IPS DF 4.7 (cell line): Measurements from ENCODE around the gene WDR54.
"Not testable (repeated sequence)": the region's sequence is repeated elsewhere in the genome, so short reads cannot be mapped to it uniquely, and the experiment has no call there.

Source experiments
- DNase-seq: peaks from one replicate; pipeline ENCODE4 v3.0.0-alpha.2; 2013; ENCODE audit warnings: low spot score; ENCODE audit errors: extremely low read depth

Gene WDR54

DNA sequence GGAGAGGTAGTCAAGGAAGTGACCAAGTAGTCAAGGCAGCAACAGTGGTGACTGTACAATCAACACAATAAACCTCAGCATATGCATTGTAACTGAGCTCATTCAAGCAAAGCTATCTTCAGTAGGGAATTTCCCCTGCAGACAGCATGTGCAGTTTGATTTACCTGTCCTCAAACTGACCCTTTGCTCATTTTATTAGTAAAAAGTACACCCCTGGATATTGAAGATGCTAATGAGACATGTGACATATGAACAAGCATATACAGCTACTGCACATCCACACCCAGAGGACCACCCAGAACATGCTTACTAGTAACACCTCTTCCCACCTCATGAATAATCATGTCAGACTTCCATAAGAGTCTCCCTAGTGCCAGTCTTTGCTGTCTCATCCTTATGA, 15.5 kb upstream of the WDR54 start:
- no peak for DNase-seq

DNA sequence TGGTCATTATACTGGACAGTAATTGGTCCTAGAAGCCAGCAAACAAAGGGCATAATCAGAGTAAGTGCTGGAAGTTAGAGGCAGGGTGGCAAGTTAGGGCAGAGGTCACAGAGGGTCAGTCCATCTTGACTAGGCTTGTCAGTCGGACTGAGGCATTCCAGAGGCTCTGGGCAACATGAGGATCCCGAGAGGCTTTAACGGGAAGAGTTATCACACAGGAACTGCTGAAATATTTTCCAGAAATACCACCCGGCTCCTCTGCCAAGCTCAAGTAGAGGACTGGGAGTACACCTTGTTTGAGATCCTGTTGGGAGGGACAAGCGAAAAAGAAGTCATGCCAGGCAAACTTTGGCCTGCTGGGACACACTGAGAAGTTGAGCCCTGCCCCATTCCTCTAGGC, 13.8 kb upstream of the WDR54 start:
- DNase-seq, result no peak

DNA sequence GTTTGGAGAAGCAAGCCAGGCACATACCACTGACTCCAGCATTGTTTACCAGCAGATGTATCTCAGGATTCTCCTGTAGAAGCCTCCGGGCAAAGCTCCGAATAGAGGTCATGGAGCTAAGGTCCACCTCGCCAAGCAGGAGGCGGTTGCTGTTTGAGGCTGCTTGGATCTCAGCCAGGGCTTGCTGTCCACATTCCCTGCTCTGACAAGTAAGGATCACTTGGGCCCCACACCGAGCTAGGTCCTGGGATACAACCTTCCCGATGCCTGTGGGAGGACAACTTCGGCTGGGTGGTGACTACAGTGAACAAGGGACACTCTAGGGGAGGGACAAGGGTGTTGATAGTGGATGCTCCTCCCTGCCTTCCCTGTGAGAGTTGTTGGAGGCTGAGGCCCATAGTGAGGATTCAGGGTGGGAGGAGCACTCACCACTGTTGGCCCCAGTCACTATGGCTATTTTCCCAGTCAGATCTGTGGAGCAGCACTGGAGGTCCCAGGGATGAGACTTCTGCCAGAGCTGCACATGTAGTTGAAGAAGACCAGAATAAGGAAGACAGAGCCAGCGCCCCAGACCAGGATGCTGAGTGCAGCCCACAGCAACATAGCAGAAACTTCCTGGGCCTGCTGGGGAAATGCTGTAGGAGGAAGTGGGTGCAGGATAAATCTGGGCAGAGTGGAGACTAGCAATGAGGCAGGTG, 8.4 kb upstream of the WDR54 start:
- DNase-seq, result no peak

DNA sequence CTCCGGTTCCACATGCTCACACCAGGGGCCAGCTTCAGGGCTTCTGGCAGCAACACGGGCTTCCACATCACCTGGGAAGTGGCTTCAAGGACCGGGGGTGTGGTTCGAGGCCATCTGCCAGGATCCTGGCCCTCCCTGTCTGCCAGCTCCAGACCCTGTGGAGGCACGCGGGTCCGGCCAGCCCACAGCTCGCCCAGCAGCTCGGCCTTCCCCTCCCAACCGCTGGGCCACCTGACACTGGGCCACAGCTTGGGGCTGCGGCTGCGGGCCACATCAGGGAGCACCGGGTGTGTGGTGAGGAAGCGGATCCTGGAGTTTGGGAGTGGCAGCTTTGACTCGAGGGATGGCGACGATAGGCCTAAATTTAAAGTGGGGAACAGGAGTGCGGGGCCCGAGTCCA, 7.1 kb upstream of the WDR54 start:
- DNase-seq, result no peak

DNA sequence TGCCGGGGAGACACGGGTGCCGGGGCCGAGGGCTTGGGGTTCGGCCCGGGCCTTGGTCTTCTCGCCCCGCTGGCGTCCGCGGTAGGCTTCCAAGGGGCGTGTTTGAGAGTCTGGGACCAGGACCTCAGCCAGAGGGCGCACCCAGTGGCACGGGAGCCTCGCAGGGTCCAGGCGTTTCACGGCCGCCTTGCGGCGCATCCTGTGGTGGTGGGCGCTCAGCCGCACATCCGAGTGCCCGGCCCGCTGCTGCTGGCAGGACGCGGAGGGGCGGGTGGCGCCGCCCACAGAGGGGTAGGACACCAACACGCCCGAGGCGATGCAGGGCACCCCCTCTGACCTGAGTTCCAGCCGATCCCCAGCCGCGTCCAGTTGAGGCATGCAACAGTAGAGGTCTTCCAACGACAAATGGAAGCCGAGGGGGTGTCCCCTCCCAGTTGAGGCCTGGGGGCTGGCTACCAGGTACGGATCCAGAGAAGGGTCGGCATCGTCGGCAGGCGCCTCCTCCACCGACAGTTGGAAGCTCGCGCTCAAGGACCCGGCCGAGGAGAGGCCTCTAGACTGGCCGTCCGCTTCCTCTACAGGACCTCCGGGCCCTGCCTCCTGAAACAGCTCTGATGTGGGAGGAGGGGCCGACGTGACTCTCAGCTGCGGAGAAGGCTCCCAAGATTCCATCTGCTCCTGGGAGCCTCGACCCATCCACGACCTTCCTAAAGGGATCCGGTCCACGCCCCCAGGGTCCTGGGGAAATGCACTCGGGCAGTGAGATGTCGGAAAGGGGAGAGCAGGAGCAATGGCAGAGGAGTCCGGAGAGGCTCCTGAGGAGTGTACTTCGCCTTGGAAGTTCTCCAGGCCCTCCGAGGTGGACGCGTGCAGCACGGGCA, 6.4 kb upstream of the WDR54 start:
- no peak for DNase-seq

DNA sequence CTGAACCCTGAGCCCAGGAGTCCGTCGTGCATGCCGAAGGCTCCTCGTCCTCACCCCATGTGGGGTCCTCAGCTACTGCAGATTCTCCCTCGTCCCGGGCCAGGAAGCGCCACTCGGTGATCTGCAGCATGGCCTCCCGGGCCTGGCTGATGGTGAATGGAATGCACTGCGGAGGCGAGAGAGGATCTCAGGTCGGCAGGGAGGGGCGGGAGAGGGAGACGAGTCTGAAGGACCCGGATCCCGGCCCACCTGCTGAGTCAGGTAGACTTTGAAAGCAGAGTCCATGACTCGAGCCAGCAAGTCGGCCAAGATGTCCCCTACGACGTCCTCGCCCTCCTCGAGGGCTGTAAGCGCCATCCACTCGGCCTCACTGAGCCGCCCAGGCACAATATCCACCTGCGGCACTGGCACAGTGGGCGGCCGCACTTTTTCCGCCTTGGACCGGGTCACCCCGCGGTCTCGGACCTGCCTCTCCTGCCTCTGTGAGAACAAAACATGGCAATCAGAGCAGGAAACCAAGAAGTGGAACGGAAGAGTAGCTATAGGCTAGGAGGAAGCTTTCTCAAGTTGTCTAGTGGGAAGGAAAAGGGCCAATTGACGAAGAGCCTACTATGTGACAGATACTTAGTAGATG, 5.7 kb upstream of the WDR54 start:
- no peak for DNase-seq

DNA sequence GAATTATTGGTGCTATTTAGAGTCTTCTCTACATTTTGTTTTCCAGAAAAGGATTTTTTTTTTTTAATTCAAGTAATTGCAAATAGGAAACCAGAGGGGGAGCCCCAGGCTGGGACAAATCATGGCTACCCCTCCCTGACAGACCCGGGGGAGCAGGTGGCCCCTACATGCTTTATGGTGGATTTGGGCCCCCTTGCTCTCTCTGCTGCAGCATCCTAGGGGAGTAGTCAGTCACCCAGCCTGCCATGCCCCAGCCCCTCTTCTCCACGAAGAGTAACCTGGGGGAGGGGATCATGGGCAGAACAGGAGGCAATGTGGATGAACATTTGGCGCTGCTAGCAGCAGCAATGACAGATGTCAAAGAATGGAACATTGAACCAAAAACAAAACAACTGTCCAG, 4.8 kb upstream of the WDR54 start:
- DNase-seq, result no peak

DNA sequence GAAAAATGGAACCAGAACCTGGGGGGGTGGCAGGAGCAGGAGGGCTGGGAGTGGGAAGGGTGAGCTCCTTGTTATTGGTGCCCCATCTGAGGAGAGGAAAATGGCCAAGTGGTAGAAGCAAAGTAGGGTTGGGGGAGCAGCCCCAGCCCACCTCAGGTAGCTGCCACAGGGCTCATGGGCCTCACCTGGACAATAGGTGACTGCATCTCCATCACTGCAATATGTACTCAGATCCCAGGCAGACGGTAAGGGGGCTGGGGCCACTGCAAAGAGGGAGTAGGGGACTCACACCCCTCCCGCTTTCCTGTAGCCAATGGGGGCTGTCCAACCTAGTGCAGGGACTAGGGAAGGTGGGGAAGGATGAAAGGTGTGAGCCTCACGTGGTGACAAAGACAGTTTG, 4.3 kb upstream of the WDR54 start:
- no peak for DNase-seq

DNA sequence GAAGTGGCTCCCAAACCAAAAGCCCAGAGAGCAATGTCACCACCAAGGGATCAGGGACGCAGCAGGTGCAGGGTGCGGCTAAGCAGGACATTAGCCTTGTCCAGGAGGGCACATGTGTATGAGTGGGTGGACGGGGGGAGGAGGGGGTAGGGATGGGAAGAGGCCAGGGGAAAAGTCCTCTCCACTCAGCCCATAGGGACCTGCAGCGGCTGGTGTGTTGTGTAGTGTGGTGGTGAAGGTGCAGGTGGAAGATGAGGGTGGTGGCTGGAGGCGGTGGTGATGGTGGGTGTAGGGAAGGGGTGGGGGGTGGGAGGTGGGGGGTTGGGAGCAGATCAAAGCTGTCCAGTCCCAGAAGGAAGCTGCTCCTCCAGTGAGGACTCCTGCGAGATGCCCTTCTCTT, 3.8 kb upstream of the WDR54 start:
- DNase-seq, result no peak

DNA sequence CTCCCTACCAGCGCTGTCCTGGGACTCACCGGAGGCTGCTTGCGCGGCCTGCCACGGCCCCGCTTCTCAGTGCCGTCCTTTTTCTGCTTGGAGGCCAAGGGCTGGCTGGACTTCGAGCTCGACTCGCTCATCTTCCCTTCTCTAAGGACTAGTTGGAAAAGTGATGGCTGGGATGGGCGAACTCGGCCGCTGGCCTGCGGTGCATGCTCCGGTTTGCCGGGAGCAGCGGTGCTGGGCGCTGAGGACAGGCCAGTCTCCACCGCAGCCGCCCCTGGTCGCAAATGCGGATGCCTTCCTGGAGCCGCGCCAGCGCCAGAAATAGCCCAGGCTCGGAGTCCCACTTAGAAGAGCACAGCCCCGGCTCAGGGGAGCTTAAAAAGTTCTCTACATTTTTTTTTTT, 3.2 kb upstream of the WDR54 start:
- no peak for DNase-seq

DNA sequence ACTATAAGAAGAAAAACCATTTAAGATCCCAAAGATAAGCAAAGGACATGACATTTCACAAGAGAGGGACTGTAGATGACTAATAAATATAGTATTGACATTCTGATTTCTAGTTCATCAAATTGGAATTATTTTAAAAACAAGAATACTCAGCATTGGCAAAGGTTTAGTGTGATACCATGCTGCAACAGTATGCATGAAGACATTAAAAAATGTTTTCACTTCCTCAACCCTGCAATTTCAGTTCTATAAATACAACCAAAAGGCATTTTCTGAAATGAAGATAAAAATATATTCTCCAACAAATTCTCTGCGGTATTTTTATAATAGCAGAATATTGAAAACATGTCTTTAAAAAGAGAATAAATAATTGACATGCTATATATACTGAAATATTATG, 2.2 kb upstream of the WDR54 start:
- DNase-seq, result no peak

DNA sequence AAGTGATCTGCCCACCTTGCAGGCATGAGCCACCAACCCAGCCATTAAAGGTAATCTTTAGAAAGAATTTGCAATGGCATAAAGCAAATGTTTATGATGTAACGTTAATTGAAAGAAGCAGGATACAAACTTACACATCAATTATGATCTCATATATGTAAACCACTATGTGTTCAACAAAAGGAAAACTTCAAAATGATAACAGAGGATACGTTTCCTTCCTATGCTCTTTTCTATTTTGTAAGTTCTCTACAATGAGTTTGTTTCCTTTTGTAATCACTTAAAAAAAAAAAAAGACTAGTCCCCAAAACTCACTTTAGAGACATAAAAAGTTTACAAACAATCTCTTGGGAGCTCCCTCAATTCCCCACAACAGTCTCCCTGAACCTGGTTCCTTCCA, 1.5 kb upstream of the WDR54 start:
- no peak for DNase-seq

DNA sequence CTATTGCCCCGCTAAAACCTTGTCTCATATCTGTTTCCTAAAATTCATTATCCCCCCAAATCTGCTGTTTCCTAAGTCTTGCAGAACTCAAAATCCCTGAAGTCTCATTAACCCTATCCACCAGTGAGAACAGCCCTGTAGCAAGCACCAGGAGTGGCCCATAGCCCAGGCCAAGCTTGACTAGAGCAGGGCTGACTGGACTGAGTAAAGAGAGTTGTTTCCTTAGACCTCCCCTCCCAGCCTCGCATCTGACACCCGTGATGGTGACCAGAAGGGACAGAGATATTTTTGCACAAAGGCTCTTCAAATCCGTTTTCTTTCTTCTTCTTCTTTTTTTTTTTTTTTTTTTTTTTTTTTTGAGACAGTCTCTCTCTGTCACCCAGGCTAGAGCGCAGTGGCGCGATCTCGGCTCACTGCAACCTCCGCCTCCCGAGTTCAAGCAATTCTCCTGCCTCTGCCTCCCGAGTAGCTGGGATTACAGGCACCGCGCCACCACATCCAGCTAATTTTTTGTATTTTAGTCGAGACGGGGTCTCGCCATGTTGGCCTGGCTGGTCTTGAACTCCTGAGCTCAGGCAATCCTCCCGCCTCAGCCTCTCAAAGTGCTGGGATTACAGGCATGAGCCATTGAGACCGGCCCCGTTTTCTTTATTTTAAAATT, 957 bp upstream of the WDR54 start:
- DNase-seq, result not testable (repeated sequence)

DNA sequence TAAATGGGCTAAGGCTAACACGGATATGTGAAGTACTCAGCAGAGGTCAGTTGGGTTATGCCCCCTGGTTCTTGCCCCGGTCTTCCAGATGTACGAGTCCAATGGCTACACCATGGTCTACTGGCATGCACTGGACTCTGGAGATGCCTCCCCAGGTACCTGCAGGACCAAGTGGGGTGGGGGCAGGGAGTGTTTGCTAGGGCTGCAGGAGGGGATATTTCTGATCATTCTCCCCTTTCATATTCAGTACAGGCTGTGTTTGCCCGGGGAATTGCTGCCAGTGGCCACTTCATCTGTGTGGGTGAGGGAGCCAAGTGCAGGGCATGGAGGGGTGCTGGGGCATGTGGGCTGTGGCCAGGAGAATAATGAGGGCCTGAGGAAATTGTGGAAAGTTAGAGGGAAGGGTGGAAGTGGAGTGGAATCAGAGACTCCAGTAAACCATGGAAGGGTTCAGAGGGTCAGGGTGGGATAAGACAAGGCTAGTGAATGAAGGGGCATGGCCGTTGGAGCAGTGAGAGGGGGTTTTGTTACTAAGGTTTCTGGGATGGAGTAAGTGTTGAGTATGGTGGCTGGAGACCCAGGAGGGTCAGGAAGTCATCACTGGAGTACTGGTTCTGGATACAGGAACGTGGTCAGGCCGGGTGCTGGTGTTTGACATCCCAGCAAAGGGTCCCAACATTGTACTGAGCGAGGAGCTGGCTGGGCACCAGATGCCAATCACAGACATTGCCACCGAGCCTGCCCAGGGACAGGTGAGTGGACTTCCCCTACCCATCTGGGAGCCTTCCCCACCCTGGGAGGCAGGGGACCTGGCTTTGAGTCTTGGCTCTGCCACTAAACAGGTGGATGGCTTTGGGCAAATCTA, 1.9 kb downstream of the WDR54 start:
- DNase-seq, result no peak

DNA sequence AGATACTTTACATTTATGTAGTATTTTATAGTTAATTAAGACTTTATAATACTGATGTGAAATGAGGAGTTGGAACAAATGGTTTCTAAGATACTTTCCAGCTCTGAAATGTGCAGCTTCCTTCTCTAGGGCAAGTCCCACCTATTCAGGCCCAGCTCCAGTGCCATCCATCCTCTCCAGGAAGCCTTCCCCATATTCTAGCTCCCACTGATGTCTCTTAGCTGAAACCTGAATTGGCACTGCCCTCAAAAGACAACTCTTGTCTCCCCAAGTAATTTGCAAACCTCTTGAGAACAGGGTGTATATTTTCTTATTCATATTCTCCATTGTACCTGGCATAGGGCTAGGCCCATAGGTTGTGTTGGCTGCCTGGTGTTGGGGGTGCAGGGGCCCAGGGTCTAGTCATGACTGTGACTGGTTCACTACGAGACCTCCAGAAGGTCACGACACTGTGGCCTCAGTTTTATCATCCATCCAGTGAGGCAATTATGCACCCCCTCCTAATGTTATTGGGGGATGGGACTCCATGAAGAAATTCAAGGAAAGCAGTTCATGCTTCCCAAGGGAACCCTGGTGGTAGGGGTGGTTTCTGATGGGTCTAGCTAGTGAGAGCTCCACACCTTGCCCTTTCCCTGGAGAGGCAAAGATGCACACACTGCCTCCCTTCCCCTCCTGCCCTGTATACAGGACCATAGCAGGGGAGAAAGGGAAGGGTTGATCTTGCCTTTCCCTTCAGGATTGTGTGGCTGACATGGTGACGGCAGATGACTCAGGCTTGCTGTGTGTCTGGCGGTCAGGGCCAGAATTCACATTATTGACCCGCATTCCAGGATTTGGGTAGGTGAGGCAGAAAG, 2.8 kb downstream of the WDR54 start:
- DNase-seq, result no peak

DNA sequence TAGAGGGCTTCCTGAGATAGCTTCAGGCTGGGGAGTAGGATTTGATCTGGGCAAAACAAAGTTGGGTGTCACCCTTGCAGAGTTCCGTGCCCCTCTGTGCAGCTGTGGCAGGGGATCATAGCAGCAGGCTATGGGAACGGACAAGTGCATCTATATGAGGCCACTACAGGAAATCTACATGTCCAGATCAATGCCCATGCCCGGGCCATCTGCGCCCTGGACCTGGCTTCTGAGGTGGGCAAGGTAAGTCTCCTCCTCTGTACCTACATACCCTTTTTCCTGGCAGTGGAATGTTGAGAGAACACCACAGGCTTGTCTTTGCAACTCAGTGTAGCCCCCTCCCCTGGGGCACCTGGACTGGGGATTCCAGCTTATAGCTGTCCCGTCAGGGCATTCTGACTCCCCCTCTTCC, 3.5 kb downstream of the WDR54 start:
- no peak for DNase-seq

DNA sequence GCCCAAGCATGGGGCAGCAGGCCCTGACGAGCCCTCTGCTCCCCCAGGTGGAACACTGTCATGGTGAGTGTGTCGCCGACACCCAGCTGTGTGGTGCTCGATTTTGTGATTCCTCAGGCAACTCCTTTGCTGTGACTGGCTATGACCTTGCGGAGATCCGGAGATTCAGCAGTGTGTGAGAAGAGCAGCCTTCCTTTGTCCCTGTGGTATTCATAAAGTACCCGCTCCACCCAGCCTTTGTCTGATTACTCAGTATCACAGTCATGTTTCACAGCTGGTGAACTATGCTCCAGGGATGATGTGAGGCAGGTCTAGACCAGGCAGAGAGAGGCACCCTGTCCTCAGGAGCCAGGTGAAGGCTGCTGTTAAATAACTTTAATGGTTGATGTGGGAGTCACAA, 4.0 kb downstream of the WDR54 start:
- no peak for DNase-seq

DNA sequence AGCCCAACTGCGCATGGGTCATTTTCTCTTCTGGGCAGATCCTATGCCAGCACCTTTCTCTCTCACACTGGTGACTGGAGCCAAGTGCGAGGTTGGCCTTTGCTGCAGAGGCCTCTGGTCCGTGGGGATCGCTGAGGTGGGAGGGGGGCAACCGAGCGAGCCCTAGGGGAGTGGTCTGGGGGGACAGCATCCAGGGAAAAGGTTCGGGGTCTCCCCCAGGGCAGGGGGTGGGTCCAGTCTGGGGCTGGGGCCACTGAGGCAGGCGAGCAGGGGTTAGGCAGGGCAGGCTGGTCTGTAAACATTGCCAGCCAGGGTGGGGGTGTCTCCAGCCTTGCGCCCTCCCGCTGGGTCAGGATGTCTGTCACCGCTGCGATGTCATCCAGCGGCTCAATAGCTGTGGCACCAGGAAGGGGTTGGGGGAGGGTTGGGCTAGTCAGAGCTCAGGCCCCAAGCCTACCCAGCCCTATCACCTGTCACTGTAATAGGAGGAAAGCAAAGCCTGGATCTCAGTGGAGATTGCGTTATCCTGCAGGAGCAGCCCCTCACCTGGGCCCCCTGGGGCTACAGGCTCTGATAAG, 4.7 kb downstream of the WDR54 start:
- no peak for DNase-seq

DNA sequence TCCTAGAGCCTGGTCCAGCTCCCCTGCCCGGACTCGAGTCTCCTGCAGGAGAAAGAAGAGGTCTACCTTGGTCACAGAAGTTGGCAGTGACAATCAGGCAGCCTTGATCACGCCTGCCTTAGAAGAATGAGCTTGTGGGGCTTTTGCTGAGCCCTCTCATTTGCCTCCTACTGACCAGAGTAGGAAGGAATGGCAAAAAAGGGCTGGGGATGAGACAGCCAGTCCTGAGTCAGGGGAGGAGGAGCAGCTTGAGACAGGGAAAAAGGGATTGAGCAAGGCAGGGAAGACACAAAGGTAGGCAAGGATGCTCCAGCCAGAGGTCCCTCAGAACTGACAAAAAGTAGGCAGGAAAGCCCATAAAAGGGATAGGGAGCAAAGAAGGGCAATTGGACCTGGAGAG, 6.0 kb downstream of the WDR54 start:
- DNase-seq, result no peak

DNA sequence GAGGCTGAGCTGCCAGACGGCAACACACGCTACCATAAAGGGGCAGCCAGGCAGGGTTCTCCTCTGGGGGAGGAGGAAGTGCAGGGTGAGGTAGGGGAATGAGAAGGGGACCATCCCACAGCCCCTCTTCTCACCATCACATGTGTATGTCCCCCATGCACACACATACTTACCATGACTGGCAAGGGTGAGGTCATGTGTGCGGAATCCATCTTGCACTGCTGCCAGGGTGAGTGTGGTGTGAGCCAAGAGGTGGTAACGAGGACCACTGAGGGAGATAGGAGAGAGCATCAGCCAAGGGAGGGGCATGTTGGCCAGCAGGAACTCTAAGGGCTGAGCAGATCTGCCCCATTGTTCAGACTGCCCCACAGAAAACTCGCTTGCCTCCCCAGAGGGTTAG, 7.1 kb downstream of the WDR54 start:
- DNase-seq, result no peak
